ENCODE measurements around the gene PHOSPHO2. TPM values are rescaled to one million over a fixed set of nuclear protein-coding genes. Genes with fewer than 3 reads are reported as not detected.

Gene PHOSPHO2
- total and polyA plus RNA-seq, 9 of the 15 experiments (the other 6 are each of a cell fraction or from before 2014, with no cell fraction given): 7.8 to 19.1 (median 11.7) TPM

DNA sequence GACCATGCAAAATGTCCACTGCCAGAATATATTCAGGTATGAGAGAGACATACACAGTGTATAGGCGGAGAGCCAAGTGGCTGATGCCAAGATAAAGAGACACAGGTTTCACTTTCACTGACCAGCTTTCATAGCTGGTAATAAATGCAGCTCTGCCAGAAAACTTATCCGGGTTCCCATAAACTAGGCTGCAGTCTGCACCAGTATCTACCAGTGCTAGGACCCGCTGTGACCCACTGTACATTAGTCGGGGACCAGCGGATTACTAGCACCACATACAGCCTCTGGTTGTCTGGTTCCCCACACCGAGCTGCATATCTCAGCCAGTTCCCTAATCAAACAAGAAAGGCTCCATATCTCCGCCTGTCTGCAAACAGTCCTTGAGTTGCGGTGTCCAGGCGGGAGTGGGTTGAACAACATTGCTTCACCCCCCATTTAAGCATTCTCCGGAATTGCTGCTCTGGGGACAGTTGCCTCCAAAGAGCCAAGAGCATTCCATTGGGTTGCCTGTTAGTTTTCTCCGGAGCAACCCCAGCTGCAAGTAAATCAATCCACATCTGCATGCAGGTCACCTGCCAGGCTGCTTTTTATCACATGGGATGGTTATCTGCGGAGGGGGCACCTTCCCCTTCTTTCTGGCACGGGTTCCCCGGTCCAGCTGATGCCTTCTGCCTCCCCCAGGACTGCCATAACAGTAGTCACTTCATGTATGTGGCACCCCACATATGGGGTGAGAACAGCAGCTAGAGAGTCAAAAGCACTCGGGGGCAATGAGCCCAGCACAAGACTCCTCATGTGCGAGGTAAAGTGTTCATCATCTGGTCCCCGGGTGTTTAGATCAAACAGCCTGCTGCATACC, 21.3 kb downstream of the PHOSPHO2 start (continued):
- TF ChIP-seq, protein P1, sequence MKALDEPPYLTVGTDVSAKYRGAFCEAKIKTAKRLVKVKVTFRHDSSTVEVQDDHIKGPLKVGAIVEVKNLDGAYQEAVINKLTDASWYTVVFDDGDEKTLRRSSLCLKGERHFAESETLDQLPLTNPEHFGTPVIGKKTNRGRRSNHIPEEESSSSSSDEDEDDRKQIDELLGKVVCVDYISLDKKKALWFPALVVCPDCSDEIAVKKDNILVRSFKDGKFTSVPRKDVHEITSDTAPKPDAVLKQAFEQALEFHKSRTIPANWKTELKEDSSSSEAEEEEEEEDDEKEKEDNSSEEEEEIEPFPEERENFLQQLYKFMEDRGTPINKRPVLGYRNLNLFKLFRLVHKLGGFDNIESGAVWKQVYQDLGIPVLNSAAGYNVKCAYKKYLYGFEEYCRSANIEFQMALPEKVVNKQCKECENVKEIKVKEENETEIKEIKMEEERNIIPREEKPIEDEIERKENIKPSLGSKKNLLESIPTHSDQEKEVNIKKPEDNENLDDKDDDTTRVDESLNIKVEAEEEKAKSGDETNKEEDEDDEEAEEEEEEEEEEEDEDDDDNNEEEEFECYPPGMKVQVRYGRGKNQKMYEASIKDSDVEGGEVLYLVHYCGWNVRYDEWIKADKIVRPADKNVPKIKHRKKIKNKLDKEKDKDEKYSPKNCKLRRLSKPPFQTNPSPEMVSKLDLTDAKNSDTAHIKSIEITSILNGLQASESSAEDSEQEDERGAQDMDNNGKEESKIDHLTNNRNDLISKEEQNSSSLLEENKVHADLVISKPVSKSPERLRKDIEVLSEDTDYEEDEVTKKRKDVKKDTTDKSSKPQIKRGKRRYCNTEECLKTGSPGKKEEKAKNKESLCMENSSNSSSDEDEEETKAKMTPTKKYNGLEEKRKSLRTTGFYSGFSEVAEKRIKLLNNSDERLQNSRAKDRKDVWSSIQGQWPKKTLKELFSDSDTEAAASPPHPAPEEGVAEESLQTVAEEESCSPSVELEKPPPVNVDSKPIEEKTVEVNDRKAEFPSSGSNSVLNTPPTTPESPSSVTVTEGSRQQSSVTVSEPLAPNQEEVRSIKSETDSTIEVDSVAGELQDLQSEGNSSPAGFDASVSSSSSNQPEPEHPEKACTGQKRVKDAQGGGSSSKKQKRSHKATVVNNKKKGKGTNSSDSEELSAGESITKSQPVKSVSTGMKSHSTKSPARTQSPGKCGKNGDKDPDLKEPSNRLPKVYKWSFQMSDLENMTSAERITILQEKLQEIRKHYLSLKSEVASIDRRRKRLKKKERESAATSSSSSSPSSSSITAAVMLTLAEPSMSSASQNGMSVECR (CRISPR knock-in tag; IDR thresholded peaks at IDR 0.05): no peak
- TF ChIP-seq PPARD (CRISPR knock-in tag; IDR thresholded peaks at IDR 0.05) (no peak), HDAC6 (IDR thresholded peaks at IDR 0.05; ENCODE audit: low read depth, low read length) (no peak), CHD1 (IDR thresholded peaks at IDR 0.05; ENCODE audit: low read length) (no peak), LCOR (CRISPR knock-in tag; IDR thresholded peaks at IDR 0.05) (no peak), KDM5B (IDR thresholded peaks at IDR 0.05; ENCODE audit: insufficient replicate concordance, low read depth, low read length) (peak; percentile 11), HMG20B (CRISPR knock-in tag; IDR thresholded peaks at IDR 0.05) (no peak), SRSF1 (IDR thresholded peaks at IDR 0.05; ENCODE audit: low read depth, low read length) (no peak), GTF2F1 (IDR thresholded peaks at IDR 0.05; ENCODE audit: low read depth, low read length) (no peak), MCM3 (IDR thresholded peaks at IDR 0.05) (no peak)
- TF ChIP-seq, protein P2, sequence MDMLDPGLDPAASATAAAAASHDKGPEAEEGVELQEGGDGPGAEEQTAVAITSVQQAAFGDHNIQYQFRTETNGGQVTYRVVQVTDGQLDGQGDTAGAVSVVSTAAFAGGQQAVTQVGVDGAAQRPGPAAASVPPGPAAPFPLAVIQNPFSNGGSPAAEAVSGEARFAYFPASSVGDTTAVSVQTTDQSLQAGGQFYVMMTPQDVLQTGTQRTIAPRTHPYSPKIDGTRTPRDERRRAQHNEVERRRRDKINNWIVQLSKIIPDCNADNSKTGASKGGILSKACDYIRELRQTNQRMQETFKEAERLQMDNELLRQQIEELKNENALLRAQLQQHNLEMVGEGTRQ (CRISPR knock-in tag; IDR thresholded peaks at IDR 0.05): no peak
- TF ChIP-seq, protein P3, sequence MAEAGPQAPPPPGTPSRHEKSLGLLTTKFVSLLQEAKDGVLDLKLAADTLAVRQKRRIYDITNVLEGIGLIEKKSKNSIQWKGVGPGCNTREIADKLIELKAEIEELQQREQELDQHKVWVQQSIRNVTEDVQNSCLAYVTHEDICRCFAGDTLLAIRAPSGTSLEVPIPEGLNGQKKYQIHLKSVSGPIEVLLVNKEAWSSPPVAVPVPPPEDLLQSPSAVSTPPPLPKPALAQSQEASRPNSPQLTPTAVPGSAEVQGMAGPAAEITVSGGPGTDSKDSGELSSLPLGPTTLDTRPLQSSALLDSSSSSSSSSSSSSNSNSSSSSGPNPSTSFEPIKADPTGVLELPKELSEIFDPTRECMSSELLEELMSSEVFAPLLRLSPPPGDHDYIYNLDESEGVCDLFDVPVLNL (CRISPR knock-in tag; IDR thresholded peaks at IDR 0.05; ENCODE audit: low read depth): no peak
- TF ChIP-seq, protein P4, sequence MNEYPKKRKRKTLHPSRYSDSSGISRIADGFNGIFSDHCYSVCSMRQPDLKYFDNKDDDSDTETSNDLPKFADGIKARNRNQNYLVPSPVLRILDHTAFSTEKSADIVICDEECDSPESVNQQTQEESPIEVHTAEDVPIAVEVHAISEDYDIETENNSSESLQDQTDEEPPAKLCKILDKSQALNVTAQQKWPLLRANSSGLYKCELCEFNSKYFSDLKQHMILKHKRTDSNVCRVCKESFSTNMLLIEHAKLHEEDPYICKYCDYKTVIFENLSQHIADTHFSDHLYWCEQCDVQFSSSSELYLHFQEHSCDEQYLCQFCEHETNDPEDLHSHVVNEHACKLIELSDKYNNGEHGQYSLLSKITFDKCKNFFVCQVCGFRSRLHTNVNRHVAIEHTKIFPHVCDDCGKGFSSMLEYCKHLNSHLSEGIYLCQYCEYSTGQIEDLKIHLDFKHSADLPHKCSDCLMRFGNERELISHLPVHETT (CRISPR knock-in tag; conservative IDR thresholded peaks at IDR 0.05 in 1 of 2, IDR thresholded peaks at IDR 0.05 in 1 of 2): peak in 1 of 2 experiments; percentile 41; a peak in 1 of 4 replicates
- TF ChIP-seq, protein P5, sequence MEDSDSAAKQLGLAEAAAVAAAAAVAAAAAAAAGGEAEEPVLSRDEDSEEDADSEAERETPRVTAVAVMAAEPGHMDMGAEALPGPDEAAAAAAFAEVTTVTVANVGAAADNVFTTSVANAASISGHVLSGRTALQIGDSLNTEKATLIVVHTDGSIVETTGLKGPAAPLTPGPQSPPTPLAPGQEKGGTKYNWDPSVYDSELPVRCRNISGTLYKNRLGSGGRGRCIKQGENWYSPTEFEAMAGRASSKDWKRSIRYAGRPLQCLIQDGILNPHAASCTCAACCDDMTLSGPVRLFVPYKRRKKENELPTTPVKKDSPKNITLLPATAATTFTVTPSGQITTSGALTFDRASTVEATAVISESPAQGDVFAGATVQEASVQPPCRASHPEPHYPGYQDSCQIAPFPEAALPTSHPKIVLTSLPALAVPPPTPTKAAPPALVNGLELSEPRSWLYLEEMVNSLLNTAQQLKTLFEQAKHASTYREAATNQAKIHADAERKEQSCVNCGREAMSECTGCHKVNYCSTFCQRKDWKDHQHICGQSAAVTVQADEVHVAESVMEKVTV (CRISPR knock-in tag; IDR thresholded peaks at IDR 0.05): 0 out of 2 replicates have a peak, but pooled peaks have one; percentile 29
